HG03457 (cell line): Measurements from ENCODE around the gene NDUFS7.
A peak's percentile ranks its signal among the peaks of the same experiment; 100 is the strongest.

ENCODE experiments used
- ATAC-seq: cut with Tn5 transposase; IDR thresholded peaks from one replicate; pipeline ENCODE4 v1.9.1; 2021; ENCODE audit warnings: moderate number of reproducible peaks; ENCODE audit not compliant: unreplicated experiment

Gene NDUFS7

GRCh38 chr19:1383312-1384084 lies at the start of gene NDUFS7:
Gene NDUFS7, plus strand, starts transcription at chr19:1383907. Its CDS starts 20 bp downstream, at chr19:1383927.
- peak; percentile 51 for ATAC-seq

- no peak for ATAC-seq
Observed at GRCh38 chr19:1336079-1336684, 47.5 kb upstream of the NDUFS7 start.

GRCh38 chr19:1340681-1341469 lies 42.8 kb upstream of the NDUFS7 start:
- ATAC-seq: no peak

GRCh38 chr19:1343041-1343440 lies 40.7 kb upstream of the NDUFS7 start:
- no peak for ATAC-seq

- no peak for ATAC-seq
Observed at GRCh38 chr19:1349211-1349610, 34.5 kb upstream of the NDUFS7 start.

GRCh38 chr19:1350867-1351266 lies 32.8 kb upstream of the NDUFS7 start:
- no peak for ATAC-seq

- no peak for ATAC-seq
Observed at GRCh38 chr19:1351381-1351851, 32.3 kb upstream of the NDUFS7 start.

GRCh38 chr19:1353144-1353543 lies 30.6 kb upstream of the NDUFS7 start:
- ATAC-seq: no peak

- ATAC-seq: peak; percentile 20
Observed at GRCh38 chr19:1354970-1355567, 28.6 kb upstream of the NDUFS7 start.

GRCh38 chr19:1355568-1356507 lies 27.9 kb upstream of the NDUFS7 start:
- ATAC-seq: no peak

- ATAC-seq: no peak
Observed at GRCh38 chr19:1356508-1356865, 27.2 kb upstream of the NDUFS7 start.

- ATAC-seq: no peak
Observed at GRCh38 chr19:1357531-1358109, 26.1 kb upstream of the NDUFS7 start.

- ATAC-seq: no peak
Observed at GRCh38 chr19:1360126-1360817, 23.4 kb upstream of the NDUFS7 start.

GRCh38 chr19:1360818-1361461 lies 22.8 kb upstream of the NDUFS7 start:
- ATAC-seq: no peak

GRCh38 chr19:1361601-1362386 lies 21.9 kb upstream of the NDUFS7 start:
- no peak for ATAC-seq

GRCh38 chr19:1362387-1363257 lies 21.1 kb upstream of the NDUFS7 start:
- ATAC-seq: no peak

- no peak for ATAC-seq
Observed at GRCh38 chr19:1363599-1363998, 20.1 kb upstream of the NDUFS7 start.
